ENCODE results near the gene CAPS.

CAPS gene

DNA sequence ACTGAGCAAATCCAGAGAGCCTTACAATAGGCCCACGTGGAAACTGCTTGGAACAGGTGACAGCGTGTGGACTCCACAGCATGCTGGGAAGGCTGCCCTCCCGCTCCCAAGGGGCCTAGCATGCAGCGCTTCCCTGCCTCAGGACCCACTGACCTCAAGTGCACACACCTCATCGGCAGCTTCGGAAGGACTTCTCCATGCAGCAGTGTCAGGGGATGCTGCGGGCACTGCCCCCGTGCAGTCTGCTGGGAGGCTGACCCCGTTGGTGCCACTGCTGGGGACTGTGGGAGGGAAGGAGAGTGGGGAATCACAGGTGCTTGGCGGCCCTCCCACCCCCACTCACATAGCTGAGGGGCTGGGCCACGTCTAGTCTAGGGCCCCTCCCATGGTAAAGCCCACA, 17.2 kb downstream of the CAPS start:
- TF ChIP-seq, protein P1, sequence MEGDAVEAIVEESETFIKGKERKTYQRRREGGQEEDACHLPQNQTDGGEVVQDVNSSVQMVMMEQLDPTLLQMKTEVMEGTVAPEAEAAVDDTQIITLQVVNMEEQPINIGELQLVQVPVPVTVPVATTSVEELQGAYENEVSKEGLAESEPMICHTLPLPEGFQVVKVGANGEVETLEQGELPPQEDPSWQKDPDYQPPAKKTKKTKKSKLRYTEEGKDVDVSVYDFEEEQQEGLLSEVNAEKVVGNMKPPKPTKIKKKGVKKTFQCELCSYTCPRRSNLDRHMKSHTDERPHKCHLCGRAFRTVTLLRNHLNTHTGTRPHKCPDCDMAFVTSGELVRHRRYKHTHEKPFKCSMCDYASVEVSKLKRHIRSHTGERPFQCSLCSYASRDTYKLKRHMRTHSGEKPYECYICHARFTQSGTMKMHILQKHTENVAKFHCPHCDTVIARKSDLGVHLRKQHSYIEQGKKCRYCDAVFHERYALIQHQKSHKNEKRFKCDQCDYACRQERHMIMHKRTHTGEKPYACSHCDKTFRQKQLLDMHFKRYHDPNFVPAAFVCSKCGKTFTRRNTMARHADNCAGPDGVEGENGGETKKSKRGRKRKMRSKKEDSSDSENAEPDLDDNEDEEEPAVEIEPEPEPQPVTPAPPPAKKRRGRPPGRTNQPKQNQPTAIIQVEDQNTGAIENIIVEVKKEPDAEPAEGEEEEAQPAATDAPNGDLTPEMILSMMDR (IDR thresholded peaks at IDR 0.05) = no peak

DNA sequence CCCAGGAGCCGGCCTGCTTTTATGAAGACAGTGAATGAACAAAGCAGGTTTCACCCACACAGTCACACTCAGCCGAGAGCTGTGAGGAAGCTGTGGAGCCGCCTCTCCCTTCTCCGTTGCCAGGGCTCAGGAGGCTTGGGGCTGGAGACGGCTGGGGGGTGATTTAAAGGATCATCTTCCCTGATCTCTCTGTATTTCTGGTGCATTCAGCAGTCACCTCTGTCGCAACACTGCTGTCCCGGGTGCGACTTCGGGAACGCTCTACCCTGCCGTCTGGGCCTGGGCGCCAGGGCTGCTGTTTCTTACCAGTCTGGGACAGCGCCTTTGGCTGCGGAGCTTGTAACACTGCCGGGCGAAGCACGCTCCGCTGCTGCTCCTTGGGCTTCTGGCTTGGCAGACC, 18.1 kb downstream of the CAPS start:
- TF ChIP-seq, protein P1 (IDR thresholded peaks at IDR 0.05) = no peak

DNA sequence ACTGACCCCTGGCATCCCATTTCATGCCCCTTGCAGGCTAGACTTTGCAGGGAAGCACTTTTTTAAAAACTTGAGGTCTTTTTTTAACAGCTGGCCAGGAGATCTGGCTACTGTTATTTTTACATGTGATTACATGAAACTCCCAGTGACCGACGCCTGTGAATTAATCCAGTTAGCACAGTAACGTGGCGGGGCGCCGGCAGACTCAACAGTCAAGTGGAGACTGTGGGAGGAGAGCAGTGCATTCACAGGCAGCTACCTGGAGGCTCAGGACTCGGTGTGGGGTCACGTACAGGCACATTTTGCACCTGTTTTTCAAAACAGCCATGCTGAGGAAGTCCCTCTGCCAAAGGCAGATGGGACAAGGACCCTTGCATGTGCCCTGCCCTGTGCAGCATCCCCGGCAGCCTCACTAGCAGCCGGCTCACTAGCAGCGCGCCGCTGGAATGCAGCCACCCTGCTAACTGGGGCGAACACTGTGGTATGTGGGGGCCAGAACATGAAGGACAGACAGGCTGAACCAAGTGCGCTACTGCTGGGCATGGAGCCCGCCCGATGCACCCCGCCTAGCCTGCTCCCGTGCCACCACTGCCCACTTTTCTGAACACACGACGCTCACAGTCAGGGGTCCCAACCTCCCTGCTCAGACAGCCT, 18.7 kb downstream of the CAPS start:
- TF ChIP-seq, protein P1 (IDR thresholded peaks at IDR 0.05) = no peak

DNA sequence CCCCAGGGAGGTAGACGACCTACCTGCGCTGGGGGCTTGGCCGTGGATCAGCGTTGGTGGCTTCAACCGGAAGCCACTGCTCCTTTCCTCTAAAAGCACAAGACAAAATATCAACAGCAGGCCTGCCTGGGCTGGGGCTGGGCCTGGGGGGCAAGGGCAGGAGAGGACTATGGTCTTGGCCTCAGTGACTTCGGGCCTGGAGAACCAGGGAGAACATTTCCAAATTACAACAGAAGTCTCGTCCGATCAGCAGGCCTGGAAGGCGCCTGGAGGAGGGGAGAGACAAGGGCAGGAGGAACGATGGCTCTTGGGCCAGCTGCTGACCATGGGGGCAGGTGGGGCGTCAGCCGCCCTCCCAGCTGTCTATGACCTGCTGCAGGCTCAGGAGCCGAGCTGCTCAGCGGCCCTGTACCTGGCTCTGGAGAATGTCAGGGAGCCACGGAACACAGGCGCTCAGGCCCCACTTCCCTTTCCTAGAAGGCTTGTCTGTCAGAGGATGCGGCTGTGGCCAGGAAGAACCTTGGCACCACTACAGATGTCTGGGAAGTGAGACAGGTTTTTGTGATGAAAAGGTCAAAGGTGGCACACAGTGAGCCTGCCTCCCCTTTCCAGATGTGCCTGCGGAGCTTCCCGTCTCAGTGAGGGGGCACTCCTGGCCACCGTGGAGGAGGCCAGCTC, 19.5 kb downstream of the CAPS start:
- TF ChIP-seq, protein P1 (IDR thresholded peaks at IDR 0.05) = no peak

DNA sequence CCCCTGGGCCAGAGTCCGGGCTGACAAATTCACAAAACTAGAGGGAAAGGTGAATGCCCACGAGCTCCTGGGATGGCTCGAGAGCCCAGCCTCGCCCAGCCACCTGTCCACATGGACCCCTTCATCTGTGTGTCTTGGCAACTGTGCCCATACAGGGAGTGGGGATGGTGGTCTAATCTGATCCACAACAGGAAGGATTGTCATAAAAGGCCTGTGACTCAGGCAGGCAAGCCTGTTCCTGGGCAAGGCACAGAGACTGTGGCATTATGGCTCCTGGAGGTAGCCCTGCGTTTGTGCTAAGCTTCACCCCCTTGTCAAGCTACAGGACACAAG, 20.0 kb downstream of the CAPS start:
- TF ChIP-seq, protein P1 (IDR thresholded peaks at IDR 0.05) = no peak

DNA sequence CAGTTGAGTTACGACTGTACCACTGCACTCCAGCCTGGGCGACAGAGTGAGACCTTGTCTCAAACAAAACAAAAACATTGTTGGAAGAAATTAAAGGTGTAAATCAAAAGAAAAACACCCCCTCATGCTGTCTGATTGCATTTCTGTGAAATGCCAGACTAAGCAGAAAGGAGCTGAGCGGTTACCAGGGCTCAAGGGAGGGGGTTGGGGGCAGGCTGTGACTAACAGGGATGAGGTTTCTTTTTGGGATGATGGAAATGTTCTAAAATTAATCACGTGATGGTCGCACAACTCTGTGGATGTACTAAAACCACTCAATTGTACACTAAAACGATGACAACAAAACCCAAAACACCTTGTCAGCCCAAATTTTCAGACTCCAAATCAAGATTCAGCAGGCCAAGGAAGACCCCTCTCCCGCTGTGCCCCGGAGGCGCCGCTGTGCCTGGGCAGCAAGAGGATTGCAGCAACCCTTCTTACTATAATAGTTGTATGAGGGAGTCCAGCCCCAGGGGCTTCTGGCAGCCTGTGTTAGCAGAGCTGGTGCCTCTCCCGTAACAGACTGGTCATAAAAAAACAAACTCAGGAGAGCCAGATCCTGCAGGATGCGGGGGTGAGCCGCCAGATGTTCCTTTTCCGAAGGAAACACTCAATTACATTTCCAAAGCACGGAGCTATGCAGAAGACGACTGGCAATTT, 20.9 kb downstream of the CAPS start:
- TF ChIP-seq, protein P1 (IDR thresholded peaks at IDR 0.05) = no peak

DNA sequence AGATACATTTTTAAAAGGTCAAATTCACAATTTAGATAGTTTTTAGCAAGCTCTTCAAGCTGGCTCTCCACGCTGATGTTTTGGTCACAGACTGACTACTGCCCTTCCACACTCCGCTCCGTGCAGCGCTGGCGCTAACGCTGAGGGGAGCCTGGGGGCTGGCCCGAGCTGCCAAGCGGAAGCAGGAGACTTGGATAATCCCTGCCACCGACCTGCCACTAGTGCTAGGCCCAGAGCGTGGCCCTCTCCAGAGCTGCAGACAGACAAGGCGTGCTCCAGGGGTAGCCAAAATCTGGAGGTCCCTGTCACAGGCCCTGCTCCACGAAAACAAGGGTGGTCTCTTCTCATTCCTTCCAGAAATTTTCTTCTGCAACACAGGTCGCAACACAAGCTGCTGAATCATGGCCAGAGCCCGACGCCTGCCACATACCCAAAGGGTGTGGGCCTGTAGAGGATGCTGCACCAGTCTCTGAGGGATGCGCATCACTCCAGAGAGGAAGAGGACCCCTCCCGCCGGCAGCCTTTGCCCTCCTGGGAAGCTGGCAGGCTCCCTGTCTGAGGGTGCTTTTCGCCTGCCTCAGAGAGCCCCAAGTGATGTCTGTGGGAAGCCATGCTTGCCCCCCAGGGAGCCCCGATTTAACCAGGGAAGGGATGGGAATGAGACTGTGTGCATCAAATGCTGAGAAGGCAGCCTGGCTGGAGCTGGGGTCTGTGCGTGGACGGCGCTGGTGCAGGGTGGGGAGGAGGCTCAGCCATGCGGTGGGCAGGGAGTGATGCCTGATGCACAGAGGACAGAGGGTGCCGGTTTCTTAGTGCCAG, 21.6 kb downstream of the CAPS start:
- TF ChIP-seq, protein P1 (IDR thresholded peaks at IDR 0.05) = no peak
